Liver (tissue), 9 donors: ENCODE measurements around the gene BPIFB4. TPM values are rescaled to one million over a fixed set of nuclear protein-coding genes. Genes with fewer than 3 reads are reported as not detected.

Experiments used
- DNase-seq: peaks from one replicate; pipeline ENCODE4 v3.0.0-alpha.2; 2017; ENCODE audit warnings: low spot score
- H3K27ac ChIP-seq, 2 donors: one replicate each; pipeline ENCODE4 v1.7.0; 2013; ENCODE audit warnings: inconsistent platforms in 2 of 2, low read length in 2 of 2, control low read depth in 1 of 2, low read depth in 1 of 2, mild to moderate bottlenecking in 1 of 2
- H3K27me3 ChIP-seq, 4 donors: one replicate each; pipeline versions ENCODE4 v1.6.1 to v1.7.0; 2013; ENCODE audit warnings: low read length in 3 of 4, inconsistent platforms in 1 of 4, mild to moderate bottlenecking in 1 of 4, moderate library complexity in 1 of 4; ENCODE audit not compliant: control insufficient read depth in 4 of 4, insufficient read depth in 4 of 4
- H3K36me3 ChIP-seq, 4 donors: one replicate each; pipeline versions ENCODE4 v1.6.1 to v1.7.0; 2013; ENCODE audit warnings: low read length in 3 of 4, mild to moderate bottlenecking in 3 of 4, low read depth in 1 of 4, moderate library complexity in 1 of 4; ENCODE audit not compliant: control insufficient read depth in 4 of 4, insufficient read depth in 3 of 4
- H3K4me1 ChIP-seq, 4 donors: one replicate each; pipeline versions ENCODE4 v1.6.1 to v1.7.0; 2013; ENCODE audit warnings: low read length in 3 of 4, mild to moderate bottlenecking in 3 of 4, moderate library complexity in 1 of 4; ENCODE audit not compliant: control insufficient read depth in 4 of 4, insufficient read depth in 4 of 4
- H3K4me3 ChIP-seq, 3 donors: one replicate each; pipeline versions ENCODE4 v1.6.1 to v1.7.0; 2013; ENCODE audit warnings: low read length in 3 of 3, control low read depth in 1 of 3, low read depth in 1 of 3, mild to moderate bottlenecking in 1 of 3
- H3K9ac ChIP-seq, 2 donors: one replicate each; pipeline ENCODE4 v1.7.0; 2013; ENCODE audit warnings: low read length in 2 of 2, mild to moderate bottlenecking in 2 of 2, moderate library complexity in 2 of 2, control low read depth in 1 of 2, low read depth in 1 of 2
- H3K9me3 ChIP-seq, 4 donors: one replicate each; pipeline versions ENCODE4 v1.6.1 to v1.7.0; 2013; ENCODE audit warnings: low read length in 3 of 4; ENCODE audit not compliant: control insufficient read depth in 4 of 4
- ATF3 ChIP-seq: IDR thresholded peaks from 2 replicates; pipeline ENCODE4 v1.6.1; 2016; ENCODE audit warnings: antibody characterized with exemption
- CTCF ChIP-seq: fragments of 150-350 bp; IDR thresholded peaks from 2 replicates; pipeline ENCODE4 v1.5.1; 2017; ENCODE audit warnings: improper control_type of control experiment, low read depth, low read length; ENCODE audit not compliant: missing input control
- EGR1 ChIP-seq, 2 donors: IDR thresholded peaks; 2 replicates each; pipeline ENCODE4 v1.6.1; 2016 to 2018; ENCODE audit warnings: antibody characterized with exemption in 2 of 2, low read depth in 2 of 2
- FOXA1 ChIP-seq: IDR thresholded peaks from 2 replicates; pipeline ENCODE4 v1.6.1; 2016; ENCODE audit warnings: antibody characterized with exemption
- FOXA2 ChIP-seq: IDR thresholded peaks from 2 replicates; pipeline ENCODE4 v1.6.1; 2016; ENCODE audit warnings: antibody characterized with exemption
- GABPA ChIP-seq, 2 donors: IDR thresholded peaks in 1 of 2; conservative IDR thresholded peaks in 1 of 2; 2 replicates each; pipeline ENCODE4 v1.6.1; 2016; ENCODE audit warnings: antibody characterized with exemption in 2 of 2, mild to moderate bottlenecking in 1 of 2, moderate library complexity in 1 of 2
- HNF4A ChIP-seq, 2 donors: conservative IDR thresholded peaks; 2 replicates each; pipeline ENCODE4 v1.6.1; 2016; ENCODE audit warnings: antibody characterized with exemption in 2 of 2, mild to moderate bottlenecking in 2 of 2
- HNF4G ChIP-seq: IDR thresholded peaks from 2 replicates; pipeline ENCODE4 v1.6.1; 2016; ENCODE audit warnings: antibody characterized with exemption
- JUND ChIP-seq, 2 donors: IDR thresholded peaks; 2 replicates each; pipeline ENCODE4 v1.6.1; 2016; ENCODE audit warnings: antibody characterized with exemption in 2 of 2
- MAX ChIP-seq: IDR thresholded peaks from 2 replicates; pipeline ENCODE4 v1.6.1; 2016; ENCODE audit warnings: antibody characterized with exemption
- NR2F2 ChIP-seq: IDR thresholded peaks from 2 replicates; pipeline ENCODE4 v1.6.1; 2016; ENCODE audit warnings: antibody characterized with exemption
- RAD21 ChIP-seq, 2 donors: IDR thresholded peaks; 2 replicates each; pipeline ENCODE4 v1.6.1; 2016; ENCODE audit warnings: antibody characterized with exemption in 2 of 2, mild to moderate bottlenecking in 2 of 2
- REST ChIP-seq: IDR thresholded peaks from 2 replicates; pipeline ENCODE4 v1.6.1; 2016; ENCODE audit warnings: antibody characterized with exemption, mild to moderate bottlenecking
- RXRA ChIP-seq, 2 donors: IDR thresholded peaks; 2 replicates each; pipeline ENCODE4 v1.6.1; 2017 to 2018; ENCODE audit warnings: antibody characterized with exemption in 2 of 2, mild to moderate bottlenecking in 1 of 2
- SP1 ChIP-seq: IDR thresholded peaks from 2 replicates; pipeline ENCODE4 v1.6.1; 2018; ENCODE audit warnings: antibody characterized with exemption, mild to moderate bottlenecking
- TAF1 ChIP-seq: conservative IDR thresholded peaks from 2 replicates; pipeline ENCODE4 v1.6.1; 2016; ENCODE audit warnings: antibody characterized with exemption, mild to moderate bottlenecking
- YY1 ChIP-seq: IDR thresholded peaks from 2 replicates; pipeline ENCODE4 v1.6.1; 2016; ENCODE audit warnings: antibody characterized with exemption, mild to moderate bottlenecking
- WGBS: extraction: QIAGEN DNeasy Blood & Tissue Kit; methylation state at CpG from one replicate; pipeline ENCODE4 v1.1.7; 2013; 5-methylcytosine and 5-hydroxymethylcytosine counted together
- polyA plus RNA-seq, 2 donors: library from polyadenylated mRNA; stranded (reverse) in 1 of 2; unstranded in 1 of 2; fragments of 200-250 nt in 1 of 2; fragments of >200 nt in 1 of 2; fragmentation: Nextera tagmentation in 1 of 2; extraction: Ambion mirVana in 1 of 2; gene quantifications; one replicate each; pipeline versions ENCODE4 v1.2.1 to v1.2.3, GENCODE V29; 2013 to 2015
- total RNA-seq, 2 donors: library from RNA; depleted of rRNA; stranded (reverse); fragments of >200 nt; gene quantifications; one replicate each; pipeline ENCODE4 v1.2.3, GENCODE V29; 2014
- donor health status: healthy.
- donor health status: healthy.
- donor health status: healthy.
- donor health status: healthy.
- donor health status: healthy.

The BPIFB4 gene
- total and polyA plus RNA-seq, 4 donors: 0.16 TPM; not detected in 3

- H3K27ac ChIP-seq: no peak within 1 kb of the TSS
- no peaks in the 10 kb centered on the region for H3K27me3 ChIP-seq
- H3K36me3 ChIP-seq: no peaks in the 10 kb centered on the region
- DNase-seq: no peak
- H3K4me3 ChIP-seq: no peak within 1 kb of the TSS
- no peaks in the 10 kb centered on the region for H3K4me1 ChIP-seq
- no peak within 1 kb of the TSS for H3K9ac ChIP-seq
- 89% methylated on average over 25 of the region's 25 CpGs for WGBS
- TF ChIP-seq EGR1 (IDR thresholded peaks at IDR 0.05; ENCODE audit: low read depth in 2 of 2) (no peak), NR2F2 (no peak), REST (no peak), YY1 (no peak), ATF3 (no peak), TAF1 (no peak), RXRA (IDR thresholded peaks at IDR 0.05) (no peak), RAD21 (IDR thresholded peaks at IDR 0.05) (no peak), HNF4G (no peak), JUND (IDR thresholded peaks at IDR 0.05) (no peak), GABPA (IDR thresholded peaks at IDR 0.05 in 1 of 2, conservative IDR thresholded peaks at IDR 0.05 in 1 of 2) (no peak), HNF4A (conservative IDR thresholded peaks at IDR 0.05) (no peak)
- no peaks in the 10 kb centered on the region for H3K9me3 ChIP-seq
Measured at GRCh38 chr20:33053291-33054106, 25.9 kb upstream of the BPIFB4 start, which contains the start of gene BPIFB3. Gene BPIFB3 (plus strand): TSS chr20:33053903. CDS start chr20:33055436, 1,533 bp downstream.

GRCh38 chr20:33054381-33054780 lies 25.1 kb upstream of the BPIFB4 start:
- Histone ChIP-seq H3K4me3 (no peak overlapping the region), H3K9ac (no peak overlapping the region), H3K4me1 (no peaks in the 10 kb centered on the region), H3K36me3 (no peaks in the 10 kb centered on the region), H3K27me3 (no peaks in the 10 kb centered on the region), H3K9me3 (no peaks in the 10 kb centered on the region), H3K27ac (no peak overlapping the region)
- WGBS: 91% methylated on average over 7 of the region's 7 CpGs
- no peak for TF ChIP-seq SP1
- no peak for TF ChIP-seq YY1
- TF ChIP-seq MAX: no peak
- no peak for TF ChIP-seq CTCF
- TF ChIP-seq TAF1: no peak
- TF ChIP-seq REST: no peak
- no peak for TF ChIP-seq RAD21 (IDR thresholded peaks at IDR 0.05)
- no peak for TF ChIP-seq NR2F2
- no peak for TF ChIP-seq FOXA1
- TF ChIP-seq ATF3: no peak
- TF ChIP-seq EGR1 (IDR thresholded peaks at IDR 0.05; ENCODE audit: low read depth in 2 of 2): no peak
- TF ChIP-seq HNF4A (conservative IDR thresholded peaks at IDR 0.05): no peak
- no peak for TF ChIP-seq HNF4G
- no peak for TF ChIP-seq GABPA (IDR thresholded peaks at IDR 0.05 in 1 of 2, conservative IDR thresholded peaks at IDR 0.05 in 1 of 2)
- TF ChIP-seq FOXA2: no peak
- DNase-seq: no peak
